ENCODE measurements around the gene ZNF320. TPM values are rescaled to one million over a fixed set of nuclear protein-coding genes. Genes with fewer than 3 reads are reported as not detected.

ZNF320 gene
- total and polyA plus RNA-seq, 10 of the 15 experiments (the other 5 are each of a cell fraction or from before 2014, with no cell fraction given): 0.48 to 9.3 (median 1.3) TPM

GRCh38 chr19:52936151-52936953, 38.9 kb upstream of the ZNF320 start (continued):
- TF ChIP-seq ATF7 (IDR thresholded peaks at IDR 0.05; ENCODE audit: low read depth): 0 out of 2 replicates have a peak, but pooled peaks have one; percentile 27
- TF ChIP-seq LARP7 (IDR thresholded peaks at IDR 0.05): no peak
- TF ChIP-seq PAX5 (IDR thresholded peaks at IDR 0.05; ENCODE audit: borderline replicate concordance, low read depth, low read length): no peak
- TF ChIP-seq RB1 (IDR thresholded peaks at IDR 0.05; ENCODE audit: borderline replicate concordance): no peak
- TF ChIP-seq SREBF2 (IDR thresholded peaks at IDR 0.05; ENCODE audit: low read length): no peak
- no peak for TF ChIP-seq ELK1 (IDR thresholded peaks at IDR 0.05; ENCODE audit: low read depth, low read length)
- peak; percentile 31; the same call in 1 of the 2 replicates for TF ChIP-seq JUND (IDR thresholded peaks at IDR 0.05; ENCODE audit: low read depth, low read length)
- peak; percentile 65 for TF ChIP-seq MEF2B (IDR thresholded peaks at IDR 0.05; ENCODE audit: partially characterized antibody, poor library complexity, severe bottlenecking)
- TF ChIP-seq HCFC1 (IDR thresholded peaks at IDR 0.05; ENCODE audit: low read length): no peak
- no peak for TF ChIP-seq ZSCAN29 (IDR thresholded peaks at IDR 0.05)
- TF ChIP-seq SUPT20H (IDR thresholded peaks at IDR 0.05; ENCODE audit: borderline replicate concordance, control insufficient read depth, low read depth, low read length): no peak
- TF ChIP-seq NKRF (conservative IDR thresholded peaks at IDR 0.05): no peak

Measured in GM12878 (cell line).